Activated CD4-positive, alpha-beta T cell treated with anti-CD3 and anti-CD28 coated beads, Interleukin-2, amount 10 ng/mL, durations not matched to agents 7 days and 5 days (primary cell): Measurements from ENCODE around the gene ACSL4. TPM values are rescaled to one million over a fixed set of nuclear protein-coding genes. Genes with fewer than 3 reads are reported as not detected.

Source experiments
- CTCF ChIA-PET: fragments of 350-600 bp; sonication (Branson Sonifier 250); formaldehyde crosslinking; loops from one replicate; lab custom pipeline; 2021; ENCODE audit warnings: antibody characterized with exemption; lab: Charles Lee
- POLR2A ChIA-PET: fragments of 350-600 bp; sonication (Branson Sonifier 250); formaldehyde crosslinking; loops from one replicate; lab custom pipeline; 2021; ENCODE audit warnings: antibody characterized with exemption; lab: Charles Lee
- DNase-seq: peaks from one replicate; pipeline ENCODE4 v3.0.0-alpha.2; 2020
- H3K27ac Mint-ChIP-seq: one replicate; pipeline ENCODE4 v1.8.0; 2021; ENCODE audit warnings: mild to moderate bottlenecking, moderate library complexity, mixed read lengths
- H3K27me3 Mint-ChIP-seq: one replicate; pipeline ENCODE4 v1.8.0; 2021; ENCODE audit warnings: mixed read lengths
- H3K36me3 Mint-ChIP-seq: one replicate; pipeline ENCODE4 v1.8.0; 2021; ENCODE audit warnings: low read depth, mixed read lengths
- H3K4me1 Mint-ChIP-seq: one replicate; pipeline ENCODE4 v1.8.0; 2021; ENCODE audit warnings: mixed read lengths
- H3K4me3 Mint-ChIP-seq: one replicate; pipeline ENCODE4 v1.8.0; 2021; ENCODE audit warnings: mild to moderate bottlenecking, moderate library complexity, mixed read lengths
- H3K9me3 Mint-ChIP-seq: one replicate; pipeline ENCODE4 v1.8.0; 2021; ENCODE audit warnings: mixed read lengths
- total RNA-seq, 2 experiments: library from RNA; stranded (reverse); gene quantifications; one replicate each; pipeline ENCODE4 v1.2.3, GENCODE V29; 2021

ACSL4 gene
- total RNA-seq, 2 experiments from 2014 or later, result 34.5 to 40.4 TPM

DNA sequence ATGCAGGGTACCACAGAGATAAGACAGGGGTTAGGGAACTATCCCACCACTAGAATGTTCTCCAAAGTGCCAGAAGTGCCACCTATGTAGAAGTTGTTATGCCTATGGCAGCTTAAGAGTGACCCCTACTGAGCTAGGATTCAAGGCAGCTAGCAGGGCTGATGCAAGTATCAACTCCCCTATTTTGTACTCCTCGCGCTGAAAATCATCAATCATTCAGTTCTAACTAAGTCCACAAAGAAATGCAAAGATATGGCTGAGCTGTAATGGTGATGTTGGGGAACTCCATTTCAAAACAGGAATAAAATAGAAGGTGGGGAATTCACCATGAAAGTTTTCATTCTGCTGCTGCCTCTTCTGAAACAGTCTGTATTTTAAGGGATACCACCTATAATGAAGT, 13.8 kb downstream of the ACSL4 start:
- Mint-ChIP-seq H3K27me3 (no peaks in the 10 kb centered on the region), H3K9me3 (no peaks in the 10 kb centered on the region), H3K4me3 (no peak overlapping the region), H3K27ac (no peak overlapping the region), H3K4me1 (peaks cover 21% of the 10 kb centered on the region), H3K36me3 (peaks cover 4% of the 10 kb centered on the region)
- DNase-seq, result no peak
- ChIA-PET POLR2A (no interaction called here), CTCF (interaction anchor here (0.6 to 1.6 kb wide), 4 partner anchors 11 to 18 kb away, joined by 3 to 4 read pairs (median 3); no protein-coding TSS in a partner anchor)

DNA sequence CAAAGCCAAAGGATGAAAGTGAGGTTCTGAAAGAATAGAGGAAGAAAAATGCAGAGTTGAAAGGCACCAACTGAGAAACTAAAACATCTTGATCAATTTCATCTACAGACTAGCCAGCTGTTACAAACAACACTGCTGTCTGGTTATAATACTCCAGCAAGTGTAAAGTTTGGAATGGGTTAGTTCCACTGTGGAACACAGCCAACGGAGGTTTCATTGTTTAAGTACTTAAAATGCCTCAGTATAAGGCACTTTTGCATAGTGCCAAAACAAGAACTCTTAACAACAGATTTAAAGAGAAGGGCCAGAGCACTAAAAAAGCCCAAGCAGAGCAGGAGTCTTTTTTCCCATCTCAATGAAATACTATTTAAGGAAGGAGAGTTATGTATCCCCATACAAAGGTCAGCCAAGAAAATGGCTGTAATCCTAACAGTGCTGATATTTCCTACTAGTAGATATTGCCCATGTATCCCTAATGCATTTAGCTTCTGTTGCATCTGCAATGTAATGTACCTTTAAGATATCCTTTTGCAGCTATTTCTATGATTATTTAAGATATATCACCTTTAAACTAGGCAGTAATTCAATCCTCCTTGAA, 16.5 kb downstream of the ACSL4 start:
- Mint-ChIP-seq H3K27me3 (no peaks in the 10 kb centered on the region), H3K4me1 (peaks cover 21% of the 10 kb centered on the region), H3K27ac (no peak overlapping the region), H3K36me3 (no peaks in the 10 kb centered on the region), H3K4me3 (no peak overlapping the region), H3K9me3 (no peaks in the 10 kb centered on the region)
- ChIA-PET CTCF (no interaction called here), POLR2A (no interaction called here)
- DNase-seq, result no peak

DNA sequence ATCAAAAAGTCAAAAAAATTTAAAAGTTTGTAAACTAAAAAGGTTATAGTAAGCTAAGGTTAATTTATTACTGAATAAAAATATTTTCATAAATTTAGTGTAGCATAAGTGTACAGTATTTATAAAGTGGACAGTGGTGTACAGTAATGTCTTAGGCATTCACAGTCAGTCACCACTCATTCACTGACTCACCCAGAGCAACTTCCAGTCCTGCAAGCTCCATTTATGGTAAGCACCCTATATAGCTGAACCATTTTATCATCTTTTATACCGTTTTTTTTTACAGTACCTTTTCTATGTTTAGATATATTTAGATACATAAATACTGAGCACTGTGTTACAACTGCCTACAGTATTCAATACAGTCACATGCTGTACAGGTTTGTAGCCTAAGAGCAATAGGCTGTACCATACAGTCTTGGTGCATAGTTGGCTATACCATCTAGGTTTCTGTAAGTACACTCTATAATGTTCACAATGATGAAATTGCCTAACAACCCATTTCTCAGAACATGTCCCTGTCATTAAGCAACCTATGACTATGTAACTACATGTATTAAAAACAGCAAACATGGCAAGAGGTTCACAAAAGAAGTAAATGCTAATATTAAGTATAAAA, 18.6 kb downstream of the ACSL4 start:
- CTCF ChIA-PET, result interaction anchor here (4.0 kb wide), 1 partner anchor 143 kb away, joined by 22 read pairs; no protein-coding TSS in a partner anchor
- POLR2A ChIA-PET, result no interaction called here
- Mint-ChIP-seq H3K4me3 (no peak overlapping the region), H3K27me3 (no peaks in the 10 kb centered on the region), H3K27ac (no peak overlapping the region), H3K36me3 (peaks cover 3% of the 10 kb centered on the region), H3K9me3 (no peaks in the 10 kb centered on the region), H3K4me1 (peaks cover 21% of the 10 kb centered on the region)
- no peak for DNase-seq

DNA sequence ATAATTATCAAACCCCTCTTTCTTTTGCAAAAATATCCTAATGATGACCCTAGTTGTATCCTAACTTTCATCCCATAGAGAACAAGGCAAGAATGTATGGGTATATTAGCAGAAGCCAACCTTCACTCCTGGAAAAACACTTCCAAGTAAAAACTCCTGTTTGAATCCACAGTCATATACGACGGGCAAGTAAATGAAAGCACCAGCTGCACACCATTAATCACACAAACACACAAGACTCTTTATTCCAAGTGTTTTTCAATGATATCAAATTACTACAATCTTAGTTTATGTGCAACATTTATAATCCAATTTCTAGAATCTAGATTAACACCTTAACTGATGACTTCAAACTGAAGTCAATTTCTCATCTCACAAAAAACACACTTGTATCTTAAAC, 22.9 kb downstream of the ACSL4 start:
- no peak overlapping the region for H3K27ac Mint-ChIP-seq

DNA sequence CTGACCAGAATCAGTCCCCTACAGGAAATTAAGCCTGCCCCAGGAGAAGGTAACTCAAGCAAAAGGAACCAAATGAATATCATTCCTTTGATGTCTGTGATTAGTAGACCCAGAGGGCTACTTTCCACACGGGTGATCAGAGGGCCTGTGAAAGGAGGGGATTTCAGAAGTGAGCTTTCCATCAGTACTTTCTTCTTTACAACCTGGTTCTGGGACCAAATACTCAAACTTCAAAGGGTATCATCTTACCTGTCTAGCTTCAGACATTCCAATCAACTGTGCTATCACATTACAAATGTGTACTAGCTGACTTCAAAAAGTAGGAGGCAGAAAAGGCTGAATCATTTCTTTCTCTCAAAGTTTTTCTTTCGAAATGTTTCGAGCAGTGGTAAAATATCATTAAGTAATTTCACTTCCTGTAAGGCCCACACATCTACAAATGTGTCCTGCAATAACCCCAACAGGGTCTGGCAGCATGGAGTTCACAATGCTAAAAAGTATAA, 23.9 kb downstream of the ACSL4 start:
- Mint-ChIP-seq H3K9me3 (no peaks in the 10 kb centered on the region), H3K27ac (peak overlapping the region; percentile 88), H3K4me3 (peak overlapping the region; percentile 34), H3K4me1 (peaks cover 57% of the 10 kb centered on the region), H3K27me3 (no peaks in the 10 kb centered on the region), H3K36me3 (peaks cover 12% of the 10 kb centered on the region)
- ChIA-PET POLR2A (no interaction called here), CTCF (interaction anchor here (0.6 to 1.4 kb wide), 2 partner anchors 147 to 495 kb away, joined by 3 read pairs; no protein-coding TSS in a partner anchor)
- DNase-seq, result no peak

More for the DNA sequence above, 22.9 kb downstream of the ACSL4 start:
- Mint-ChIP-seq H3K36me3 (peaks cover 6% of the 10 kb centered on the region), H3K4me3 (no peak overlapping the region), H3K4me1 (peaks cover 47% of the 10 kb centered on the region), H3K9me3 (no peaks in the 10 kb centered on the region), H3K27me3 (no peaks in the 10 kb centered on the region)
- CTCF ChIA-PET, result interaction anchor here (1.4 kb wide), 1 partner anchor 146 kb away, joined by 3 read pairs; no protein-coding TSS in a partner anchor
- POLR2A ChIA-PET, result no interaction called here
- DNase-seq, result no peak

DNA sequence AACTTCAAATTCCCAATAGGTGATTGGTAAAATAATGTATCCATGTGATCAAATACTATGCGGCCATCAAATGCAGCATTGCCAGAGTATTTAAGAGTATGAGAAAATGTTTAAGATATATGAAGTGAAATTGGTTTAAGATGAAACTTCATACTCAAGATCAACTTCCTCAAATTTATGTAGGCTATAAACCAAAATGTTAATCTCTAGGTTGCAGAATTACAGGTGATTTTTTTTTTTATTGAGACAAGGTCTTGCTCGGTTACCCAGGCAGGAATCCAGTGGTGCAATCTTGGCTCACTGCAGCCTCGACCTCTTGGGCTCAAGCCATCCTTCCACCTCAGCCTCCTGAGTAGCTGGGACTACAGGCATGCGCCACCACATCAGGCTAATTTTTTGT, 25.3 kb downstream of the ACSL4 start:
- peak overlapping the region; percentile 82 for H3K27ac Mint-ChIP-seq
- peak overlapping the region; percentile 55 for H3K4me3 Mint-ChIP-seq
- ChIA-PET CTCF (interaction anchor here (0.9 kb wide), 1 partner anchor 12 kb away, joined by 3 read pairs; no protein-coding TSS in a partner anchor), POLR2A (no interaction called here)
- no peak for DNase-seq
- no peaks in the 10 kb centered on the region for H3K9me3 Mint-ChIP-seq
- H3K4me1 Mint-ChIP-seq, result peaks cover 50% of the 10 kb centered on the region
- H3K27me3 Mint-ChIP-seq, result no peaks in the 10 kb centered on the region
- H3K36me3 Mint-ChIP-seq, result peaks cover 14% of the 10 kb centered on the region

DNA sequence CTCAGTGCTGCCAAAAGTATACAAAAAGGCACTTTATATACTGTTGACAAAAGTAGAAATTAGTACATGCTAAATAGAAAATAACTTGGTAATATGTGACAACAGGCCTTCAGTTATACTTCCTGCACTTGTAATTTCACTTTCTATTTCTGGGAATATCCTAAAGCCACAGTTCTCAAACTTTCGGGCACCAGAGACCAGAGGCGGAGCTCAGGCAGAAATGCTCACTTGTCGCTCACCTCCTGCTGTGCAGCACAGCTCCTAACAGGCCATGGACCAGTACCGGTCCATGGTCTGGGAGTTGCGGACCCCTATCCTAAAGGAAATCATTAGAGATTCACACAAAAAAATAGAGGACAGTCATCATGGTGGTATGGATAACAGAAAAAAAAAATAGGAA, 25.7 kb downstream of the ACSL4 start:
- CTCF ChIA-PET, result no interaction called here
- peak overlapping the region; percentile 82 for H3K27ac Mint-ChIP-seq
- H3K27me3 Mint-ChIP-seq, result no peaks in the 10 kb centered on the region
- peaks cover 17% of the 10 kb centered on the region for H3K36me3 Mint-ChIP-seq
- DNase-seq, result peak; percentile 5
- peaks cover 49% of the 10 kb centered on the region for H3K4me1 Mint-ChIP-seq
- POLR2A ChIA-PET, result no interaction called here
- H3K4me3 Mint-ChIP-seq, result peak overlapping the region; percentile 55
- no peaks in the 10 kb centered on the region for H3K9me3 Mint-ChIP-seq

DNA sequence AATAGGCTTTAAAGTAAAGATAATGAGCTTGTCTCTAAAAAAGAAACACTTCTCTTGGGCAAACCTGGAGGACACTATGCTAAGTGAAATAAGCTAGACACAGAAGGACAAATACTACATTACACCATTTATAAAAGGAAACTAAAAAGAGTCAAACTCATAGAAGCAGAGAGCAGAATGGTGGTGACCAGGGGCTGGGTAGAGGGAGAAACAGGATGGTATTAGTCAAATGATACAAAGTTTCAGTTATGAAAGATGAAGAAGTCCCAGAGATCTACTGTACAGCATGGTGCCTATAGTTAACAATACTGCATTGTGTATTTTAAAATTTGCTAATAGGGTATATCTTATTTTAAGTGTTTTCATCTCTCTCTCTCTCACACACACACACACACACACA, 28.5 kb downstream of the ACSL4 start:
- Mint-ChIP-seq H3K27me3 (no peaks in the 10 kb centered on the region), H3K27ac (peak overlapping the region; percentile 16), H3K9me3 (no peaks in the 10 kb centered on the region), H3K4me1 (peaks cover 44% of the 10 kb centered on the region), H3K4me3 (no peak overlapping the region), H3K36me3 (peaks cover 18% of the 10 kb centered on the region)
- ChIA-PET POLR2A (no interaction called here), CTCF (interaction anchor here (0.8 to 1.0 kb wide), 2 partner anchors 9 to 113 kb away, joined by 3 to 5 read pairs; no protein-coding TSS in a partner anchor)
- no peak for DNase-seq

DNA sequence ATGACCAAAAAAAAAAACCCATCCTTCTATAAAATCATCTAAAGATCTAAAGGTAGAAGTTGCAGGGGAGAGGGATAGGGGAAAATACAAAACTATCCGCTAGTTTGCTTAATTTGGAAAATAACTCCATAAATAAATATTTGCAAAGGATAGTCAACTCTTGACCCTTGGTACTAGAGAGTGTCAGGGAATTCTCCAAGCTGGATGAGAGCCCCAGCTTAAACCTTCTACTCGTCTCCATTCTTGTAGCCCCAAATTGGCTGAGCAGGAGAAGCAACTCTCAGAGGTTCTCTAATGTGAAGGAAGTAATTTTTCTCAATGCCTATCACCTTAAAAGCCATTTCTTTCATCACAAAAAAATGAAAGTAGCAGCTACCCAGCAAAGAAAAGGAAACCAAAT, 35.2 kb downstream of the ACSL4 start:
- Mint-ChIP-seq H3K36me3 (peaks cover 12% of the 10 kb centered on the region), H3K27me3 (no peaks in the 10 kb centered on the region), H3K4me3 (no peak overlapping the region), H3K27ac (no peak overlapping the region), H3K4me1 (peaks cover 15% of the 10 kb centered on the region), H3K9me3 (no peaks in the 10 kb centered on the region)
- no peak for DNase-seq
- ChIA-PET CTCF (interaction anchor here (0.6 to 1.6 kb wide), 2 partner anchors 9 to 15 kb away, joined by 3 read pairs; no protein-coding TSS in a partner anchor), POLR2A (no interaction called here)

DNA sequence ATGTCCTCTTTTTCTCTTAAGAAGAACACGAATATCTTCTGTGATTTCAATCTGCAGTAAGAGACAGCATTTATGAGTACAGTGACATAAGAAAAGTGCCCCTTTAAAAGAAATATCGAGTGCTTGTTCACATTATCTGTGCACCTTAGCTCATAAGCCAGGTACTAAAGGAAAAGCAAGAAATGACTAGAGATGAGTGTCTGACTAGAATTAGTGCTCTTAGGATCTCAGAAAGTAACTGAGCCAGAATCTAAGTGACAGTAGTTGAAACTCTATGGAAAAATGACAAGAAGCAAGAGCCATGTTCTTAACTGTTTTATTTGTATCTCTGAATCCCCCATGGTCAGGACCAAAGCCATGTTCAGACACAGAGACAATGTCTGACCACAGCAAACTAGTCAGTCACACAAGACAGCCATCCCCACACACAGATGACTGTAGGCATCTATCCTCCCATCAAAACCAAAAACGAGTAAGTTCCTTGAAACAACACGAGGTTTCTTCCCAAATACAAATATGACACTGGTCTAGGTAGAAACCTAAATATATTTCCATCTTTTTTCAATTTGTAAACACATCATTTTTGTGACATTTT, 36.8 kb downstream of the ACSL4 start:
- H3K27ac Mint-ChIP-seq, result no peak overlapping the region
- CTCF ChIA-PET, result interaction anchor here (0.6 to 0.8 kb wide), 2 partner anchors 8 to 17 kb away, joined by 3 read pairs; no protein-coding TSS in a partner anchor
- DNase-seq, result no peak

DNA sequence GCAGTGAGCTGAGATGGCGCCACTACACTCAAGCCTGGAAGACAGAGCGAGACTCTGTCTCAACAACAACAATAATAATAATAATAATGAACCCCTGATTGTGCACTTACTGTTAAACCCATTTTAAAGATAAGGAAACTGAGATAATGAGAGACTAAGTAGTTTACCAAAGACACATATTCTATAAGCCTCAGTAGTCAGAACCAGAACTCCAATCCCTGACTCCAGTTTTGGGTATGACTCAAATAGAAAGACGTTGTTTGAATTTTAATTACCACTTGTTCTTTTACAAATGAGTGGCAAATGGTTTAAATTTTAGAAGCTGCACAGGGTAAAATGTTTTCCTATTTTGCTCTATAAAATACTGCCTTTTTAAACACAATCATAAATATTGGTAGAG, 37.4 kb downstream of the ACSL4 start:
- Mint-ChIP-seq H3K27me3 (no peaks in the 10 kb centered on the region), H3K9me3 (no peaks in the 10 kb centered on the region), H3K4me3 (no peak overlapping the region), H3K36me3 (peaks cover 6% of the 10 kb centered on the region), H3K27ac (no peak overlapping the region), H3K4me1 (peaks cover 15% of the 10 kb centered on the region)
- DNase-seq, result no peak
- ChIA-PET CTCF (interaction anchor here (0.8 kb wide), 1 partner anchor 9 kb away, joined by 3 read pairs; no protein-coding TSS in a partner anchor), POLR2A (no interaction called here)

More for the DNA sequence above, 36.8 kb downstream of the ACSL4 start:
- POLR2A ChIA-PET, result no interaction called here
- Mint-ChIP-seq H3K27me3 (no peaks in the 10 kb centered on the region), H3K4me3 (no peak overlapping the region), H3K4me1 (peaks cover 15% of the 10 kb centered on the region), H3K36me3 (peaks cover 6% of the 10 kb centered on the region), H3K9me3 (no peaks in the 10 kb centered on the region)

DNA sequence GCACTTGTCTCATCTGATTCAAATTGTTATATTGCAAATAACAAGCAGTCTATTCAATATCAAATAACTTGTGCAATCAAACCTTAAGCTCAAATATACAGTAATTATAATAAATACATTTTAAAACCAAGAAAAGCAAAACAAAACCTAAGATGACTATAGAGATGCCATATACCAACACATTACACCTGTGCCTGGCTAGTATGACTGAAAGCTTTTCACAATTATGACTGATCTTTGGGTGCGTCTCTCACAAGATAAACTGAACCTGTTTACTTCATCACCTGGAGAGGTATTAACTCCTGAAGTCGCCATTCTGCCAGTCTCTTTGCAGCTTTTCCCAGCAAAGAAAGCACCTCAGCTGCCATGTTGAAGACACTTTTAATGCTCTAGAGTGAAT, 41.3 kb downstream of the ACSL4 start:
- ChIA-PET CTCF (no interaction called here), POLR2A (no interaction called here)
- Mint-ChIP-seq H3K27me3 (no peaks in the 10 kb centered on the region), H3K4me3 (no peak overlapping the region), H3K4me1 (peaks cover 8% of the 10 kb centered on the region), H3K27ac (no peak overlapping the region), H3K9me3 (no peaks in the 10 kb centered on the region), H3K36me3 (peaks cover 8% of the 10 kb centered on the region)
- DNase-seq, result no peak

DNA sequence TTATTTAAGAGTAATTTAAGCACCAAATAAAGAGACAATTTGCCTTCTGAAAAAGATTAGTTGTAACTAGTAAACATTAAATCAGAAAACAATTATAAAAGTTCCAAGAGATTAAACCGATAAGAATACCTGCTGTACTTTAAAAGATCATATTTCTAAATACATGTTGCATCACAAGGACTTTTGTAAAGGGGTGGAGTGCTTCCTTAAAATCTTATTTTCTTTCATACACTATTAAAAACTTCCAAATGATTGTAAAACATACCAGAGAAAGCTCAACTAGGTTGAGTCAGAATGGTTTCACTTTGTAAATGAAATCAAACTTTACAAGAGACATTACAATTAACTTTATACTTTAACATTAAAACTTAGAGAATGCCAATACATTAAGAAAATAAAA, 41.8 kb downstream of the ACSL4 start:
- H3K4me1 Mint-ChIP-seq, result peaks cover 6% of the 10 kb centered on the region
- no peak overlapping the region for H3K4me3 Mint-ChIP-seq
- no peak for DNase-seq
- H3K36me3 Mint-ChIP-seq, result peaks cover 7% of the 10 kb centered on the region
- POLR2A ChIA-PET, result no interaction called here
- CTCF ChIA-PET, result no interaction called here
- no peaks in the 10 kb centered on the region for H3K9me3 Mint-ChIP-seq
- H3K27me3 Mint-ChIP-seq, result no peaks in the 10 kb centered on the region
- H3K27ac Mint-ChIP-seq, result no peak overlapping the region
